GM12875 (cell line): ENCODE measurements around the gene RIIAD1.
"Not testable (repeated sequence)": the region's sequence is repeated elsewhere in the genome, so short reads cannot be mapped to it uniquely, and the experiment has no call there.

ENCODE experiments used
- H3K4me3 ChIP-seq: one replicate; pipeline ENCODE4 v1.5.1; 2011; ENCODE audit warnings: low read depth, low read length, control low read depth
- TF ChIP-seq, protein P1 (sequence below): IDR thresholded peaks from 2 replicates; pipeline ENCODE4 v1.5.1; 2011; ENCODE audit warnings: low read depth, mild to moderate bottlenecking, control low read depth, inconsistent platforms, low read length, moderate library complexity, borderline replicate concordance; ENCODE audit not compliant: insufficient read depth

The RIIAD1 gene

DNA sequence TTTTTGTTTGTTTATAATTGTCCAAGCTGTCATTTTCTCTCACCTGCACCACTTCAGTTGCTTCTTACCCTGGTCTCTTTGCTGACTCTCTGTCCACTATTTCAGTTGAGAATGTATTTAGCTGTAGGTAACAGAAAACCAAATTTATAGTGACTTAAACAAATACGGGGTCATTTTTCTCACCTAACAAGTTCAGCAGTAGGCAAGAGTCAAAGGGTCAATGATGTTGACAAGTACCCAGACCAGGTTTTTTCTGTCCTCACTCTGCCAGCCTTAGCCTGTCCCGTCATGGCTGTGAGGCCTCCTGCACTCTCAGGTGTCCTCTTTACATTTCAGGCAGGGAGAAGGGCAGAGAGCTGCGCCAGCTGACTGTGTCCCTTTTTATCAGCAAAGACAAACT, 11.8 kb downstream of the RIIAD1 start:
- H3K4me3 ChIP-seq, result no peak overlapping the region

DNA sequence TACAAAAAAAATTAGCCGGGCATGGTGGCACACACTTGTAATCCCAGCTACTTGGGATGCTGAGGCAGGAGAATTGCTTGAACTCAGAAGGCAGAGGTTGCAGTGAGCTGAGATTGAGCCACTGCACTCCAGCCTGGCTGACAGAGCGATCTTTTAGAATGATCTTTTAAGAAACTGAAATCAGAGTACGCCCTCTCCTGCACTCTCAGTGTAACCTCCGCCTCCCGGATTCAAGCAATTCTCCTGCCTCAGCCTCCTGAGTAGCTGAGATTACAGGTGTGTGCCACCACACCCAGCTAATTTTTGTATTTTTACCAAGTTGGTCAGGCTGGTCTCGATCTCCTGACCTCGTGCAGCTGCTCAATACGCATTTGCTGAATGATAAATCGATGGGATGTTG, 12.7 kb downstream of the RIIAD1 start:
- not testable (repeated sequence) for H3K4me3 ChIP-seq

More for the DNA sequence above, 11.8 kb downstream of the RIIAD1 start:
- TF ChIP-seq, protein P1, sequence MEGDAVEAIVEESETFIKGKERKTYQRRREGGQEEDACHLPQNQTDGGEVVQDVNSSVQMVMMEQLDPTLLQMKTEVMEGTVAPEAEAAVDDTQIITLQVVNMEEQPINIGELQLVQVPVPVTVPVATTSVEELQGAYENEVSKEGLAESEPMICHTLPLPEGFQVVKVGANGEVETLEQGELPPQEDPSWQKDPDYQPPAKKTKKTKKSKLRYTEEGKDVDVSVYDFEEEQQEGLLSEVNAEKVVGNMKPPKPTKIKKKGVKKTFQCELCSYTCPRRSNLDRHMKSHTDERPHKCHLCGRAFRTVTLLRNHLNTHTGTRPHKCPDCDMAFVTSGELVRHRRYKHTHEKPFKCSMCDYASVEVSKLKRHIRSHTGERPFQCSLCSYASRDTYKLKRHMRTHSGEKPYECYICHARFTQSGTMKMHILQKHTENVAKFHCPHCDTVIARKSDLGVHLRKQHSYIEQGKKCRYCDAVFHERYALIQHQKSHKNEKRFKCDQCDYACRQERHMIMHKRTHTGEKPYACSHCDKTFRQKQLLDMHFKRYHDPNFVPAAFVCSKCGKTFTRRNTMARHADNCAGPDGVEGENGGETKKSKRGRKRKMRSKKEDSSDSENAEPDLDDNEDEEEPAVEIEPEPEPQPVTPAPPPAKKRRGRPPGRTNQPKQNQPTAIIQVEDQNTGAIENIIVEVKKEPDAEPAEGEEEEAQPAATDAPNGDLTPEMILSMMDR, result no peak

DNA sequence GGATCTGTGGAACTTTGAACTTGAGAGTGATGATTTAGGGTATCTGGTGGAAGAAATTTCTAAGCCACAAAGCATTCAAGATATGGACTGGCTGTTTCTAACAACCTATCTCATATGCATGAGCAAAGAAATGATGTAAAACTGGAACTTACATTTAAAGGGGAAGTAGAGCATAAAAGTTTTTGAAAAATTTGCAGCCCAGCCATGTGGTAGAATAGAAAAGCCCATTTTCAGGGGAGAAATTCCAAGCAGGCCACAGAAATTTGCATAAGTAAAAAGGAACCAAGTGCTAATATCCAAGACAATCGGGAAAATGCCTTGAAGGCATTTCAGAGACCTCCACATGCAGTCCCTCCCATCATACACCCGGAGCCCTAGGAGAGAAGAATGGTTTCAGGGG, 15.7 kb downstream of the RIIAD1 start:
- no peak overlapping the region for H3K4me3 ChIP-seq
- TF ChIP-seq, protein P1, result no peak

DNA sequence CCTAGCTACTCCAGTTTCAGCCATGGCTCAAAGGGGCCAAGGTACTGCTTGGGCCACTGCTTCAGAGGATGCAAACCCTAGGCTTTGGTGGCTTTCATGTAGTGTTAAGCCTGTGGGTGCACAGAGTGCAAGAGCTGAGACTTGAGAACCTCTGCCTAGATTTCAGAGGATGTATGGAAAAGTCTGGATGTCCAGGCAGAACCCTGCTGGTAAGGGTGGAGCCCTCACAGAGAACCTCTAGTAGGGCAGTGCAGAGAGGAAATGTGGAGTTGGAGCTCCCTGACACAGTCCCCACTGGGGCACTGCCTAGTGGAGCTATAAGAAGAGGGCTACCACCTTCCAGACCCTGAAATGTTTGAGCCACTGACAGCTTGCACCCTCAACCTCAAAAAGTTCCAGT, 16.2 kb downstream of the RIIAD1 start:
- no peak overlapping the region for H3K4me3 ChIP-seq
- TF ChIP-seq, protein P1, result no peak

DNA sequence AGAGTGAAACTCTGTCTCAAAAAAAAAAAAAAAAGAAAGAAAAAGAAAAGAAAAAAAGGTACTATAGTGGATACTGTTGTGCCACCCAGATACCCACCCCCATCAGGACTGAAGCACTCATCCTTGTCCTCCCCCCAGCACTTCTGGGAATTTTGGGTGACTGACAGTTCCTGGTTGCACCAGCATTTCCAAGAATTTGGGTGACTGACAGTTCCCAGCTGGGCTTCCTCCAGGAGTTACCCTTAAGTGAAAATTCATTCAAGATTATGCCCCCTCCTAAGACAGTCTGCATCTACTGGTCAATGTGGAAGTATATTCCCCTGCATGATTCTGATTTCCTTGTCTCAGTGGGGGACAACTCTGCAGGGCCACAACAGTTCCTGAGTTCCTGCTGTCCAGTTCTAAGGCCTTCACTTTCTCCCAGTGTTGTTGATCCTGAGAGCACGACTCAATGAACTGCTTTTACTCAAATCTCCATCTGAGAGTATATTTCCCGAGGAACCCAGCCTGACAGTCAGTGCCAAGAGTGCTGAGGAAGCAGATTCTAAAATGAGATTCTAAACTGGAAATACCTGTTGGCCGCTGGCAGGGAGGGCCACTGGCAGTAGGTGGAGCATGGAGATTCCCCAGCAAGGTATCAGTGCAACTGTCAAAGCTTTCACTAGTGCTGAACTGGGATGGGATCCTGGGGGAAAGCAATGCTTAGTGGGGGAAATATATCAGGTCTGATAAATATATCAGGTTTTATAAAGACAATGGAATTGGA, 18.5 kb downstream of the RIIAD1 start:
- no peak overlapping the region for H3K4me3 ChIP-seq
- TF ChIP-seq, protein P1, result no peak

DNA sequence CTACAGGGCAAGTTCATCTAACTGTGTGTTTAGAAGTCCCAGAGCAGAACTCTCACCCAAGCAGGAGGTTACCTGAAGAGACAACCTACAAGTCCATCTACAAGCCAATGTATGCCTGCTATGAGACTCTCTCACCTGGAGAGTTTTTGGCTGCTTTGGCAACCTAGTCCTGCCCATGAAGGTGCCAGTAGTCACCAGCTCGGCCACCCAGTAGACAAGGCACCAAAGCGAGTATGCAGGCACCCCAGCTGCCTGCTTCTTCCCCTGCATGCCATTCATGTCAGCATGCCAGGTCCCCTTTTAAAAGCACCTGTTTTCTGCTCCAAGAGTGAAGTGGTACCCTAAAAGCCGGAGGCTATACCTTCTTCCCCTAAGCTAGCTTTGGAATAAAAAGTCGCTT, 20.2 kb downstream of the RIIAD1 start:
- TF ChIP-seq, protein P1, result no peak
- no peak overlapping the region for H3K4me3 ChIP-seq

DNA sequence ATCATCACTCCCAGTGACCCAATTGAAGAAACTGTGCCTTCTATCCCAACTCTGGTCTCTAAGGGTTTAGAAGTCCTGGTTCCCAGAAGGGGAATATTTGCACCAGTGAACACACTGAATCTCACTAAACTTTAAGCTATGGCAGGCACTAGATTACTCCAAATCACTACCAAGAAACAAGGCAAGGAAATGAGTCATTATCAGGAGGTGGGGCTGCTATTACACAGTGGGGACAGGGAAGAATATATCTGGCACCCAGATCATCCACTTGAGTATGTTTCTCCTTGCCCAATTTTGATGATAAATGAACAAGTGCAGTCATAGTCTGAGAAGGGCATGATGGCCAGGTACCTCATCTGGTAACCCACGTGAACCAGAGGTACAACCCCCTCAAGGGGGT, 35.0 kb downstream of the RIIAD1 start:
- no peak overlapping the region for H3K4me3 ChIP-seq
- TF ChIP-seq, protein P1, result no peak
